Panc1 (cell line): Measurements from ENCODE around the gene ZMAT5.

Source experiments
- TF ChIP-seq, protein P1 (sequence below): fragments of 450-650 bp; IDR thresholded peaks from 2 replicates; pipeline ENCODE4 v1.5.1; 2017; ENCODE audit warnings: mild to moderate bottlenecking
- TF ChIP-seq, protein P2 (sequence below), 2 experiments: IDR thresholded peaks; 2 replicates each; pipeline ENCODE4 v1.6.1; 2011 to 2012; ENCODE audit warnings: low read depth in 2 of 2, control low read depth in 1 of 2, low read length in 1 of 2, mild to moderate bottlenecking in 1 of 2, moderate library complexity in 1 of 2; ENCODE audit not compliant: insufficient read depth in 1 of 2

DNA sequence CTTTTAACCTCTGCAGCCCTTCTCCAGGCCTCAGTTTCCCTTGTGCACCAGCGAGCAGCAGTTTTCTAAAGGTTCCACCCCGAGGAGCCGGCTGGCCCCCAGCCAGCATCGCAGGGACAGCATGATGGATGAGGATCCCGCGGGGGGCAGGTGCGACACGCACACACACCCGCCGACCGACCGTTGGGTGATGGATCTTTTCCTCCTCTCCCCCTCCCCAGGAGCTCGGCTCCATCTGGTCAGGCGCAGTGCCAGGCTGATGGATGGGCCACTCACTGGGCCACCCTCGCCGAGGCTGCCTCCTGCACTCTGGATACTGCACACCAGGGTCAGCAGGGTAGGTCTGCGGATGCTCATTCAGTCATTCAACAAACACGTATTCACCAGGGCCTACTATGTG is 59.8 kb downstream of the ZMAT5 start:
- TF ChIP-seq, protein P1, sequence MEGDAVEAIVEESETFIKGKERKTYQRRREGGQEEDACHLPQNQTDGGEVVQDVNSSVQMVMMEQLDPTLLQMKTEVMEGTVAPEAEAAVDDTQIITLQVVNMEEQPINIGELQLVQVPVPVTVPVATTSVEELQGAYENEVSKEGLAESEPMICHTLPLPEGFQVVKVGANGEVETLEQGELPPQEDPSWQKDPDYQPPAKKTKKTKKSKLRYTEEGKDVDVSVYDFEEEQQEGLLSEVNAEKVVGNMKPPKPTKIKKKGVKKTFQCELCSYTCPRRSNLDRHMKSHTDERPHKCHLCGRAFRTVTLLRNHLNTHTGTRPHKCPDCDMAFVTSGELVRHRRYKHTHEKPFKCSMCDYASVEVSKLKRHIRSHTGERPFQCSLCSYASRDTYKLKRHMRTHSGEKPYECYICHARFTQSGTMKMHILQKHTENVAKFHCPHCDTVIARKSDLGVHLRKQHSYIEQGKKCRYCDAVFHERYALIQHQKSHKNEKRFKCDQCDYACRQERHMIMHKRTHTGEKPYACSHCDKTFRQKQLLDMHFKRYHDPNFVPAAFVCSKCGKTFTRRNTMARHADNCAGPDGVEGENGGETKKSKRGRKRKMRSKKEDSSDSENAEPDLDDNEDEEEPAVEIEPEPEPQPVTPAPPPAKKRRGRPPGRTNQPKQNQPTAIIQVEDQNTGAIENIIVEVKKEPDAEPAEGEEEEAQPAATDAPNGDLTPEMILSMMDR: no peak
- TF ChIP-seq, protein P2, sequence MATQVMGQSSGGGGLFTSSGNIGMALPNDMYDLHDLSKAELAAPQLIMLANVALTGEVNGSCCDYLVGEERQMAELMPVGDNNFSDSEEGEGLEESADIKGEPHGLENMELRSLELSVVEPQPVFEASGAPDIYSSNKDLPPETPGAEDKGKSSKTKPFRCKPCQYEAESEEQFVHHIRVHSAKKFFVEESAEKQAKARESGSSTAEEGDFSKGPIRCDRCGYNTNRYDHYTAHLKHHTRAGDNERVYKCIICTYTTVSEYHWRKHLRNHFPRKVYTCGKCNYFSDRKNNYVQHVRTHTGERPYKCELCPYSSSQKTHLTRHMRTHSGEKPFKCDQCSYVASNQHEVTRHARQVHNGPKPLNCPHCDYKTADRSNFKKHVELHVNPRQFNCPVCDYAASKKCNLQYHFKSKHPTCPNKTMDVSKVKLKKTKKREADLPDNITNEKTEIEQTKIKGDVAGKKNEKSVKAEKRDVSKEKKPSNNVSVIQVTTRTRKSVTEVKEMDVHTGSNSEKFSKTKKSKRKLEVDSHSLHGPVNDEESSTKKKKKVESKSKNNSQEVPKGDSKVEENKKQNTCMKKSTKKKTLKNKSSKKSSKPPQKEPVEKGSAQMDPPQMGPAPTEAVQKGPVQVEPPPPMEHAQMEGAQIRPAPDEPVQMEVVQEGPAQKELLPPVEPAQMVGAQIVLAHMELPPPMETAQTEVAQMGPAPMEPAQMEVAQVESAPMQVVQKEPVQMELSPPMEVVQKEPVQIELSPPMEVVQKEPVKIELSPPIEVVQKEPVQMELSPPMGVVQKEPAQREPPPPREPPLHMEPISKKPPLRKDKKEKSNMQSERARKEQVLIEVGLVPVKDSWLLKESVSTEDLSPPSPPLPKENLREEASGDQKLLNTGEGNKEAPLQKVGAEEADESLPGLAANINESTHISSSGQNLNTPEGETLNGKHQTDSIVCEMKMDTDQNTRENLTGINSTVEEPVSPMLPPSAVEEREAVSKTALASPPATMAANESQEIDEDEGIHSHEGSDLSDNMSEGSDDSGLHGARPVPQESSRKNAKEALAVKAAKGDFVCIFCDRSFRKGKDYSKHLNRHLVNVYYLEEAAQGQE (IDR thresholded peaks at IDR 0.05; ENCODE audit: insufficient read depth in 1 of 2, low read depth in 2 of 2, low read length in 1 of 2): no peak
